Fibroblast of villous mesenchyme (primary cell): ENCODE measurements around the gene SERINC1. TPM values are rescaled to one million over a fixed set of nuclear protein-coding genes. Genes with fewer than 3 reads are reported as not detected.
A peak's percentile ranks its signal among the peaks of the same experiment; 100 is the strongest.

Source experiments
- DNase-seq: peaks from one replicate; pipeline ENCODE4 v3.0.0-alpha.2; 2010; ENCODE audit warnings: low read depth
- H3K4me3 ChIP-seq: 2 replicates; pipeline ENCODE4 v1.5.1; 2011; ENCODE audit warnings: low read depth, mild to moderate bottlenecking, low read length
- small RNA-seq: library from RNA; depleted of rRNA; stranded (forward); fragments of <200 nt; gene quantifications from one replicate; pipeline ENCODE3, GENCODE V24; 2012
- total RNA-seq: library from RNA; depleted of rRNA; stranded (reverse); fragments of >200 nt; gene quantifications from 2 replicates; pipeline ENCODE4 v1.2.3, GENCODE V29; 2012
- TF ChIP-seq, protein P1 (sequence below): IDR thresholded peaks from 2 replicates; pipeline ENCODE4 v1.5.1; 2012; ENCODE audit warnings: low read depth, mild to moderate bottlenecking, low read length; ENCODE audit not compliant: insufficient read depth

The SERINC1 gene
- total RNA-seq, 1 donor, result 246 TPM

DNA sequence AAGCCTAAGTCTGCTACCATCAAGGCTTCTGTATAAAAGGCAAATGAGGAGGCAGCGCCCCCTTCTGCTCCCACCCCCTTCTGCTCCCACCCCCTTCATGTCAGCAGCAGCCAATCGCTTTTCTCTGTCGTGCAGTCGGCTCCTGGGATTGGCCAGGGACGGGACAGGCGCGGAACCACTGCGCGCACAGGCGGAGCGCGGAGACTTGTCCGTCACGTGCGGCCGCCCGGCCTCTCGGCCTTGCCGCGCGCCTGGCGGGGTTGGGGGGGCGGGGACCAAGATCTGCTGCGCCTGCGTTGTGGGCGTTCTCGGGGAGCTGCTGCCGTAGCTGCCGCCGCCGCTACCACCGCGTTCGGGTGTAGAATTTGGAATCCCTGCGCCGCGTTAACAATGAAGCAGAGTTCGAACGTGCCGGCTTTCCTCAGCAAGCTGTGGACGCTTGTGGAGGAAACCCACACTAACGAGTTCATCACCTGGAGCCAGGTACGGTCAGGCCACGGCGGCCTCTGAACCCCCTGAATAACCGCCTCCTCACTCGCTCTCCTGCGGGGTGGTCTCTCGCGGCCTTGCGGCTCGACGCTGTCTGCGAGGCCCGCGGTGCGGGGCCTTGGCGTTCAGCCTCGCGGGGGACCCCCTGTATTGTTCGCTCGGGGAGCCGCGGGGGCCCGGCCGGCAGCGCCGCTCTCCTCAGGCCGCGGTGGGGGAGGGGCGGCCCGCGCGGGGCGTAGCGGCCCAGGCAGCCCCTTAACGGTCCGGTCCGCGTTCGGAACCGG lies 72.1 kb downstream of the SERINC1 start, which contains the start of gene HSF2:
HSF2 (plus strand) TSS at position 305 of the 773 bp plus-strand sequence; CDS start at position 391, 86 bp downstream.
- DNase-seq, result peak; percentile 99
- TF ChIP-seq, protein P1, sequence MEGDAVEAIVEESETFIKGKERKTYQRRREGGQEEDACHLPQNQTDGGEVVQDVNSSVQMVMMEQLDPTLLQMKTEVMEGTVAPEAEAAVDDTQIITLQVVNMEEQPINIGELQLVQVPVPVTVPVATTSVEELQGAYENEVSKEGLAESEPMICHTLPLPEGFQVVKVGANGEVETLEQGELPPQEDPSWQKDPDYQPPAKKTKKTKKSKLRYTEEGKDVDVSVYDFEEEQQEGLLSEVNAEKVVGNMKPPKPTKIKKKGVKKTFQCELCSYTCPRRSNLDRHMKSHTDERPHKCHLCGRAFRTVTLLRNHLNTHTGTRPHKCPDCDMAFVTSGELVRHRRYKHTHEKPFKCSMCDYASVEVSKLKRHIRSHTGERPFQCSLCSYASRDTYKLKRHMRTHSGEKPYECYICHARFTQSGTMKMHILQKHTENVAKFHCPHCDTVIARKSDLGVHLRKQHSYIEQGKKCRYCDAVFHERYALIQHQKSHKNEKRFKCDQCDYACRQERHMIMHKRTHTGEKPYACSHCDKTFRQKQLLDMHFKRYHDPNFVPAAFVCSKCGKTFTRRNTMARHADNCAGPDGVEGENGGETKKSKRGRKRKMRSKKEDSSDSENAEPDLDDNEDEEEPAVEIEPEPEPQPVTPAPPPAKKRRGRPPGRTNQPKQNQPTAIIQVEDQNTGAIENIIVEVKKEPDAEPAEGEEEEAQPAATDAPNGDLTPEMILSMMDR, result no peak
- peak within 1 kb of the TSS; percentile 94 for H3K4me3 ChIP-seq

GRCh38 chr6:122399055-122399347 lies 72.6 kb downstream of the SERINC1 start:
- peak overlapping the region; percentile 16 for H3K4me3 ChIP-seq
- no peak for DNase-seq
- TF ChIP-seq, protein P1, result no peak

DNA sequence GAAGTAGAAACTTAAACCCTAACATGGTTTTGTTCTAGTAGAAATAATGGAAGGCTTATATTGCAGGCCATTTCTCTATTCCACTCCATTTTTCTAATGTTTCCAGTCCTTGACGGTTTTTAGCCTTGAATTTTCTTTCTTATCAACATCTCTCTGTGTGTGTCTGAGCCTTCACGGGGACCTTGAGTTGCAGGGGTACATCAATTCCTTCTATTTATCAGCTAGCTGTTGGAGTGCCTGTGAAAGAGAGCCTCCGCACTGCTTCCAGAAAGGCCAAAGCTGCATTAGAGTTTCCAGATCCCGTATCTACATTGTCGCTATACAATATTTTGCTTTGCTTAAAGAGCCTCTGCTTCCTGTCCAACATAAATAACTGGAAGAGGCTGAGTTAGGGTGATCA lies 77.6 kb downstream of the SERINC1 start:
- no peak for DNase-seq
- H3K4me3 ChIP-seq, result no peak overlapping the region
- TF ChIP-seq, protein P1, result no peak

DNA sequence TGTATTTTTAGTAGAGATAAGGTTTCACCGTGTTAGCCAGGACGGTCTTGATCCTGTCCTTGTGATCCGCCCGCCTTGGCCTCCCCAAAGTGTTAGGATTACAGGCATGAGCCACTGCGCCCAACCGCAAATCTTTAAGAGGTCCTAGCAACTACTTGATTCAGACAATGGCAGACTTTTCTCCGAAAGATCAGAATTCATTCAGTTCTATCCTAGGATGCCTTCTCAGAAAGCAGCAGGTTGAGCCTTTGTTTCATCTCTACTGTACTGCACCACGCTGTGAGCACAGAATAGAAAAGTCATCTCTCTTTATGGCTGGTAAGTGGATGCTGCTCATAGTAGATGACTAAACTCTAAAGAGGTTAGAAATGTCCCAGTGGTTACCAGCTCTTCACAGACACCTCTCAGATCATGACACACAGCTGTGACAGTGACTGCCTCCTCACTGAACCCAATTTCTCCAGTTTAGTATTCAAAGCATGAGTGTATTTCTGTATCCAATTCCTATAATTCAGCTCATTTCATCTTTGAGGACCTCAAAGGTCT lies 78.2 kb downstream of the SERINC1 start:
- no peak overlapping the region for H3K4me3 ChIP-seq
- DNase-seq, result no peak
- TF ChIP-seq, protein P1, result no peak

Small RNA genes lying within 50 kb of the gene (small RNA-seq; reads per million reads assigned to genes)
- gene Z99129.1, result not detected

Other genes starting within 250 kb of the SERINC1 start
- 21.3 and 36.7 TPM in 2 replicates for gene HSF2, start 72.2 kb downstream of the SERINC1 start, total RNA-seq
- 12.2 and 13.8 TPM in 2 replicates for gene PKIB, start 138.6 kb upstream of the SERINC1 start, total RNA-seq